SK-N-SH treated with all-trans-retinoic acid at 6 μM for 48 hours (cell line): ENCODE results near the gene SDR9C7.

ENCODE experiments used
- ATAC-seq: fragments of 200-7000 bp; cut with Tn5 transposase; 3 replicates; pipeline ENCODE4 v1.9.1; 2020; ENCODE audit warnings: mild to moderate bottlenecking, moderate library complexity
- BACH2 ChIP-seq: fragments of 250-450 bp; sonication (Bioruptor Pico); IDR thresholded peaks from 2 replicates; pipeline ENCODE4 v1.9.0; 2021; ENCODE audit warnings: mild to moderate bottlenecking, borderline replicate concordance
- CREB5 ChIP-seq: fragments of 250-450 bp; sonication (Bioruptor Pico); IDR thresholded peaks from 2 replicates; pipeline ENCODE4 v1.5.1; 2020; ENCODE audit warnings: low read depth, mild to moderate bottlenecking, moderate library complexity
- CSDC2 ChIP-seq: fragments of 250-450 bp; sonication (Bioruptor Pico); IDR thresholded peaks from 2 replicates; pipeline ENCODE4 v1.5.0; 2020; ENCODE audit warnings: mild to moderate bottlenecking, moderate library complexity
- CSRNP3 ChIP-seq: fragments of 250-450 bp; sonication (Bioruptor Pico); IDR thresholded peaks from 2 replicates; pipeline ENCODE4 v1.5.1; 2021; ENCODE audit warnings: mild to moderate bottlenecking, moderate library complexity
- ESRRG ChIP-seq: fragments of 250-450 bp; sonication (Bioruptor Pico); IDR thresholded peaks from 2 replicates; pipeline ENCODE4 v1.6.1; 2021; ENCODE audit warnings: mild to moderate bottlenecking
- GLIS3 ChIP-seq: fragments of 250-450 bp; sonication (Bioruptor Pico); IDR thresholded peaks from 2 replicates; pipeline ENCODE4 v1.5.0; 2020; ENCODE audit warnings: mild to moderate bottlenecking, moderate library complexity
- ISL1 ChIP-seq: fragments of 250-450 bp; sonication (Bioruptor Pico); IDR thresholded peaks from 2 replicates; pipeline ENCODE4 v2.1.2; 2022; ENCODE audit warnings: mild to moderate bottlenecking, moderate library complexity
- OSR1 ChIP-seq: fragments of 250-450 bp; sonication (Bioruptor Pico); IDR thresholded peaks from 2 replicates; pipeline ENCODE4 v1.8.0; 2022; ENCODE audit warnings: moderate library complexity, mild to moderate bottlenecking, inconsistent platforms
- PATZ1 ChIP-seq: fragments of 250-450 bp; sonication (Bioruptor Pico); IDR thresholded peaks from 2 replicates; pipeline ENCODE4 v1.8.0; 2020; ENCODE audit warnings: mild to moderate bottlenecking, moderate library complexity, borderline replicate concordance
- POU6F1 ChIP-seq: fragments of 250-450 bp; sonication (Bioruptor Pico); IDR thresholded peaks from 2 replicates; pipeline ENCODE4 v1.8.0; 2021; ENCODE audit warnings: low read depth, mild to moderate bottlenecking, moderate library complexity, borderline replicate concordance
- PPARA ChIP-seq: fragments of 250-450 bp; sonication (Bioruptor Pico); IDR thresholded peaks from 2 replicates; pipeline ENCODE4 v1.5.0; 2020; ENCODE audit warnings: mild to moderate bottlenecking, borderline replicate concordance
- RARB ChIP-seq: fragments of 250-450 bp; sonication (Bioruptor Pico); IDR thresholded peaks from 2 replicates; pipeline ENCODE4 v1.8.0; 2021; ENCODE audit warnings: mild to moderate bottlenecking, moderate library complexity
- SNAI2 ChIP-seq: fragments of 250-450 bp; sonication (Bioruptor Pico); IDR thresholded peaks from 2 replicates; pipeline ENCODE4 v1.5.0; 2020; ENCODE audit warnings: mild to moderate bottlenecking, moderate library complexity
- TCF4 ChIP-seq: fragments of 250-450 bp; sonication (Bioruptor Pico); IDR thresholded peaks from 2 replicates; pipeline ENCODE4 v1.8.0; 2021; ENCODE audit warnings: mild to moderate bottlenecking, moderate library complexity, borderline replicate concordance
- TOX ChIP-seq: fragments of 250-450 bp; sonication (Bioruptor Pico); IDR thresholded peaks from 2 replicates; pipeline ENCODE4 v1.8.0; 2021; ENCODE audit warnings: mild to moderate bottlenecking, moderate library complexity, borderline replicate concordance
- TSHZ2 ChIP-seq: fragments of 250-450 bp; sonication (Bioruptor Pico); IDR thresholded peaks from 2 replicates; pipeline ENCODE4 v1.5.0; 2020; ENCODE audit warnings: mild to moderate bottlenecking, moderate library complexity
- ZFP3 ChIP-seq: fragments of 250-450 bp; sonication (Bioruptor Pico); IDR thresholded peaks from 2 replicates; pipeline ENCODE4 v1.5.0; 2020; ENCODE audit warnings: mild to moderate bottlenecking, moderate library complexity
- ZFP30 ChIP-seq: fragments of 450-650 bp; formaldehyde crosslinking; IDR thresholded peaks from 2 replicates; pipeline ENCODE4 v1.5.0; 2022; ENCODE audit warnings: mild to moderate bottlenecking, moderate library complexity
- ZNF565 ChIP-seq: fragments of 450-650 bp; formaldehyde crosslinking; conservative IDR thresholded peaks from 2 replicates; pipeline ENCODE4 v1.5.0; 2020; ENCODE audit warnings: low read depth, mild to moderate bottlenecking, moderate library complexity
- ZNF70 ChIP-seq: fragments of 450-650 bp; formaldehyde crosslinking; IDR thresholded peaks from 2 replicates; pipeline ENCODE4 v1.5.0; 2020; ENCODE audit warnings: mild to moderate bottlenecking, moderate library complexity
- ZNF8 ChIP-seq: fragments of 450-650 bp; formaldehyde crosslinking; IDR thresholded peaks from 2 replicates; pipeline ENCODE4 v1.5.0; 2020; ENCODE audit warnings: mild to moderate bottlenecking, moderate library complexity

Gene SDR9C7

GRCh38 chr12:56953314-56953713 is 19.1 kb upstream of the SDR9C7 start (continued):
- no peak for TF ChIP-seq TSHZ2 (CRISPR knock-in tag)

GRCh38 chr12:56951582-56952339 is 17.6 kb upstream of the SDR9C7 start:
- ATAC-seq: no peak
- TF ChIP-seq TOX (no peak), ESRRG (CRISPR knock-in tag) (no peak), POU6F1 (CRISPR knock-in tag) (no peak), TCF4 (CRISPR knock-in tag) (no peak), SNAI2 (no peak), ZNF70 (CRISPR knock-in tag) (no peak), CSDC2 (CRISPR knock-in tag) (no peak), ZNF8 (CRISPR knock-in tag) (no peak), ZNF565 (CRISPR knock-in tag) (no peak), BACH2 (CRISPR knock-in tag) (no peak), PPARA (no peak), ZFP3 (CRISPR knock-in tag) (no peak), CSRNP3 (CRISPR knock-in tag) (no peak), GLIS3 (CRISPR knock-in tag) (no peak), RARB (CRISPR knock-in tag) (no peak), OSR1 (no peak)

- no peak for ATAC-seq
- TF ChIP-seq ZFP30: no peak
- TF ChIP-seq SNAI2: no peak
- TF ChIP-seq GLIS3 (CRISPR knock-in tag): no peak
- no peak for TF ChIP-seq ZNF70 (CRISPR knock-in tag)
- TF ChIP-seq TOX: no peak
- TF ChIP-seq CSRNP3 (CRISPR knock-in tag): no peak
- no peak for TF ChIP-seq CSDC2 (CRISPR knock-in tag)
- no peak for TF ChIP-seq PATZ1 (CRISPR knock-in tag)
- TF ChIP-seq OSR1: no peak
- TF ChIP-seq ISL1 (CRISPR knock-in tag): no peak
- no peak for TF ChIP-seq TCF4 (CRISPR knock-in tag)
- no peak for TF ChIP-seq ZNF8 (CRISPR knock-in tag)
- no peak for TF ChIP-seq CREB5 (CRISPR knock-in tag)
- TF ChIP-seq PPARA: no peak
- no peak for TF ChIP-seq TSHZ2 (CRISPR knock-in tag)
- TF ChIP-seq ZNF565 (CRISPR knock-in tag): no peak
These were observed 14.7 kb upstream of the SDR9C7 start for GRCh38 chr12:56948881-56949280.
